ENCODE results near the gene ERCC2. TPM values are rescaled to one million over a fixed set of nuclear protein-coding genes. Genes with fewer than 3 reads are reported as not detected.

ERCC2 gene
- polyA plus RNA-seq, 1 donor (not counting 4 experiments of a cell fraction or from before 2014, with no cell fraction given) = 27.6 TPM

DNA sequence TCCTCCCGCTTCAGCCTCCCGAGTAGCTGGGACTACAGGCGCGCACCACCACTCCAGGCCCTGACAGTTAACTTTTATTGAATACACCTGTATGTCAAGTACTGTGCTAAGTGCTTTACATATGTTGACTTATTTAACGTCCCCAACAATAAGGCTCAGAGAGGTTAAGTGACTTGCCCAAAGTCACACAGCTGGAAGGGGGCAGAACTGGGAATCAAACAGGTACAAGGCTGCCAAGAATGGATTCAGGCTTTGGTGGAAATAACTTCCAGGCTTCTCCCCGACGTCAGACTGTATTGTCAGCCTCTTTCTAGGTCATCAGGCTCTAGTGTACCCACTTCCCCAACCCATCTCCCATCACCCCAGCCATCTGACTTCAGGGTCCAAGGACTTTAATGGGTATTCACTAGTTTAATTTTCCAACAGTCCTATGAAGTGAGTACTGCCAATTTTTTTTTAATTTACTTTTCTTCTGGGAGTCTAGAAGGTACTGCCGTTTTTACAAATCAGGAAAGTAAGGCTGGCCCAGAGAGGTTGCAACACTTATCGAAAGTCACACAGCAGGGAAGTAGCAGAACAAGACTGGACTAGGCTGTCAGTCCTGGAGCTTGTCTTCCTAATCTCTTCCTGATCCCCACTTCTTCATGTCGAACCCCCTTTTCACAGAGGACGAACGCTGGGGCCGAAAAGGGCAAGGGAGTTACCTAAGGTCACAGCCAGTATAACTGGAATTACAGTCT is 42.8 kb downstream of the ERCC2 start:
- Histone ChIP-seq H3K4me1 (ENCODE audit: control insufficient read depth, extremely low read depth, insufficient read depth, low read length) (no peaks in the 10 kb centered on the region), H3K4me2 (ENCODE audit: control insufficient read depth, extremely low read depth, insufficient read depth, low read depth, low read length) (no peak overlapping the region), H3K9me1 (ENCODE audit: control insufficient read depth, extremely low read depth, insufficient read depth, low read length) (no peaks in the 10 kb centered on the region), H3K27ac (ENCODE audit: control insufficient read depth, insufficient read depth, low read length) (no peak overlapping the region), H3K36me3 (ENCODE audit: control insufficient read depth in 2 of 2, extremely low read depth in 1 of 2, insufficient read depth in 2 of 2, low read length in 2 of 2) (no peaks in the 10 kb centered on the region), H3K9ac (ENCODE audit: control insufficient read depth, extremely low read depth, insufficient read depth, low read length) (no peak overlapping the region), H3K9me3 (ENCODE audit: control insufficient read depth, low read depth, low read length) (no peaks in the 10 kb centered on the region), H2AFZ (ENCODE audit: control insufficient read depth, low read length) (no peak overlapping the region), H3K4me3 (ENCODE audit: control insufficient read depth in 2 of 3, extremely low read depth in 1 of 3, insufficient read depth in 2 of 3, low read depth in 1 of 3, low read length in 3 of 3) (no peak overlapping the region), H3K79me2 (ENCODE audit: control insufficient read depth, insufficient read depth, low read length) (no peaks in the 10 kb centered on the region), H3K27me3 (ENCODE audit: control insufficient read depth, extremely low read depth, insufficient read depth, low read length) (peaks cover 10% of the 10 kb centered on the region), H4K20me1 (ENCODE audit: control insufficient read depth, extremely low read depth, insufficient read depth, low read length) (no peaks in the 10 kb centered on the region)
- TF ChIP-seq, protein P1, sequence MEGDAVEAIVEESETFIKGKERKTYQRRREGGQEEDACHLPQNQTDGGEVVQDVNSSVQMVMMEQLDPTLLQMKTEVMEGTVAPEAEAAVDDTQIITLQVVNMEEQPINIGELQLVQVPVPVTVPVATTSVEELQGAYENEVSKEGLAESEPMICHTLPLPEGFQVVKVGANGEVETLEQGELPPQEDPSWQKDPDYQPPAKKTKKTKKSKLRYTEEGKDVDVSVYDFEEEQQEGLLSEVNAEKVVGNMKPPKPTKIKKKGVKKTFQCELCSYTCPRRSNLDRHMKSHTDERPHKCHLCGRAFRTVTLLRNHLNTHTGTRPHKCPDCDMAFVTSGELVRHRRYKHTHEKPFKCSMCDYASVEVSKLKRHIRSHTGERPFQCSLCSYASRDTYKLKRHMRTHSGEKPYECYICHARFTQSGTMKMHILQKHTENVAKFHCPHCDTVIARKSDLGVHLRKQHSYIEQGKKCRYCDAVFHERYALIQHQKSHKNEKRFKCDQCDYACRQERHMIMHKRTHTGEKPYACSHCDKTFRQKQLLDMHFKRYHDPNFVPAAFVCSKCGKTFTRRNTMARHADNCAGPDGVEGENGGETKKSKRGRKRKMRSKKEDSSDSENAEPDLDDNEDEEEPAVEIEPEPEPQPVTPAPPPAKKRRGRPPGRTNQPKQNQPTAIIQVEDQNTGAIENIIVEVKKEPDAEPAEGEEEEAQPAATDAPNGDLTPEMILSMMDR (optimal IDR thresholded peaks at IDR 0.05 in 1 of 3, IDR thresholded peaks at IDR 0.05 in 1 of 3, conservative IDR thresholded peaks at IDR 0.05 in 1 of 3; ENCODE audit: extremely low read depth in 1 of 3, insufficient read depth in 2 of 3, low read length in 3 of 3) = no peak
- no peak for TF ChIP-seq EZH2 (IDR thresholded peaks at IDR 0.05; ENCODE audit: low read length)
- FAIRE-seq = no peak
- dilution Hi-C loops (cut with MboI; ENCODE audit: extremely low pct_ligation_motif_present, low sequenced_read_pairs) = no loop called here
- DNase-seq (ENCODE audit: low read depth, low spot score) = no peak

DNA sequence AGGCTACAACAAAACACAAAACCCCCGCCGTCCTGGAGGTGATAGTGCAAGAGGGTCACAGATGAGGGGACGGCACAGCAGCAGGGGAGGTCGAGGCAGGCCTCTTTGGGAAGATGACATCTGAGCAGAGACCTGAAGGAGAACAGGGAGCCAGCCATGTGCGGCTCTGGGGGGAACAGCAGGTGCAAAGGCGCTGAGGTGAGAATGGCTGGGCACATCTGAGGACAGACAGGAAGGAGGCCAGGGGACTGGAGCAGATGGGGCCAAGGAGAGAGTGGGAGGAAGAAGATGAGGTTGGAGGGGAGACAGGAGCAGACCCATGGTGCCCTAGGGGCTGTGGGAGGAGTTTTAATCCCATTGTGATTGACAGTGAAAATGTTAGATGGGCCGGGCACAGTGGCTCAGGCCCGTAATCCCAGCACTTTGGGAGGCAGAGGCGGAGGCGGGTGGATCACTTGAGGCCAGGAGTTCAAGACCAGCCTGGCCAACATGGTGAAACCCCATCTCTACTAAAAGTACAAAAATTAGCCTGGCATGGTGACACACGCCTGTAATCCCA is 45.9 kb downstream of the ERCC2 start:
- H3K4me1 ChIP-seq (ENCODE audit: control insufficient read depth, extremely low read depth, insufficient read depth, low read length) = no peaks in the 10 kb centered on the region
- H4K20me1 ChIP-seq (ENCODE audit: control insufficient read depth, extremely low read depth, insufficient read depth, low read length) = no peaks in the 10 kb centered on the region
- H3K27ac ChIP-seq (ENCODE audit: control insufficient read depth, insufficient read depth, low read length) = no peak overlapping the region
- no peak overlapping the region for H3K4me3 ChIP-seq (ENCODE audit: control insufficient read depth in 2 of 3, extremely low read depth in 1 of 3, insufficient read depth in 2 of 3, low read depth in 1 of 3, low read length in 3 of 3)
- H3K9me1 ChIP-seq (ENCODE audit: control insufficient read depth, extremely low read depth, insufficient read depth, low read length) = no peaks in the 10 kb centered on the region
- H3K9me3 ChIP-seq (ENCODE audit: control insufficient read depth, low read depth, low read length) = no peaks in the 10 kb centered on the region
- no peaks in the 10 kb centered on the region for H3K79me2 ChIP-seq (ENCODE audit: control insufficient read depth, insufficient read depth, low read length)
- dilution Hi-C loops (cut with MboI; ENCODE audit: extremely low pct_ligation_motif_present, low sequenced_read_pairs) = no loop called here
- H3K9ac ChIP-seq (ENCODE audit: control insufficient read depth, extremely low read depth, insufficient read depth, low read length) = no peak overlapping the region
- DNase-seq (ENCODE audit: low read depth, low spot score) (no peak), FAIRE-seq (no peak)
- H3K36me3 ChIP-seq (ENCODE audit: control insufficient read depth in 2 of 2, extremely low read depth in 1 of 2, insufficient read depth in 2 of 2, low read length in 2 of 2) = no peaks in the 10 kb centered on the region
- peaks cover 10% of the 10 kb centered on the region for H3K27me3 ChIP-seq (ENCODE audit: control insufficient read depth, extremely low read depth, insufficient read depth, low read length)
- H2AFZ ChIP-seq (ENCODE audit: control insufficient read depth, low read length) = no peak overlapping the region
- TF ChIP-seq EZH2 (IDR thresholded peaks at IDR 0.05; ENCODE audit: low read length) = no peak
- TF ChIP-seq, protein P1 (optimal IDR thresholded peaks at IDR 0.05 in 1 of 3, IDR thresholded peaks at IDR 0.05 in 1 of 3, conservative IDR thresholded peaks at IDR 0.05 in 1 of 3; ENCODE audit: extremely low read depth in 1 of 3, insufficient read depth in 2 of 3, low read length in 3 of 3) = no peak
- H3K4me2 ChIP-seq (ENCODE audit: control insufficient read depth, extremely low read depth, insufficient read depth, low read depth, low read length) = no peak overlapping the region

Measured in keratinocyte (primary cell).